EL (cell line): ENCODE data around the gene IL17RB.

ENCODE experiments used
- DNase-seq: peaks from one replicate; pipeline ENCODE4 v3.0.0-alpha.2; 2016

Gene IL17RB

GRCh38 chr3:53865732-53866499, 19.5 kb downstream of the IL17RB start:
- no peak for DNase-seq

- peak; percentile 42 for DNase-seq
These were observed 34.3 kb downstream of the IL17RB start for GRCh38 chr3:53880396-53881345.

- DNase-seq, result peak; percentile 85
These were observed 35.6 kb downstream of the IL17RB start, which contains the start of gene ACTR8 for GRCh38 chr3:53881691-53882593. TSS of gene ACTR8 (minus strand) at chr3:53882152. CDS start at chr3:53882101, 51 bp downstream.

GRCh38 chr3:53883008-53883407, 36.6 kb downstream of the IL17RB start:
- DNase-seq, result no peak

- DNase-seq, result no peak
These were observed 38.3 kb downstream of the IL17RB start for GRCh38 chr3:53884623-53885022.

- peak; percentile 6 for DNase-seq
These were observed 38.9 kb downstream of the IL17RB start for GRCh38 chr3:53885239-53885638.

- DNase-seq, result no peak
These were observed 41.1 kb downstream of the IL17RB start for GRCh38 chr3:53887446-53887845.

- DNase-seq, result no peak
These were observed 41.9 kb downstream of the IL17RB start for GRCh38 chr3:53888232-53888631.

- DNase-seq, result peak; percentile 28
These were observed 44.5 kb downstream of the IL17RB start for GRCh38 chr3:53890726-53891475.

- DNase-seq, result peak; percentile 99
These were observed 45.3 kb downstream of the IL17RB start, which contains the start of gene SELENOK for GRCh38 chr3:53891497-53892285. TSS of gene SELENOK (minus strand) at chr3:53891859.

- no peak for DNase-seq
These were observed 45.9 kb downstream of the IL17RB start for GRCh38 chr3:53892286-53892637.

- DNase-seq, result no peak
These were observed 53.4 kb downstream of the IL17RB start for GRCh38 chr3:53899750-53900149.

- DNase-seq, result no peak
These were observed 54.4 kb downstream of the IL17RB start for GRCh38 chr3:53900666-53901331.

GRCh38 chr3:53902067-53902466, 55.7 kb downstream of the IL17RB start:
- DNase-seq, result no peak

- no peak for DNase-seq
These were observed 56.3 kb downstream of the IL17RB start for GRCh38 chr3:53902711-53903110.

GRCh38 chr3:53913401-53913800, 67.0 kb downstream of the IL17RB start:
- no peak for DNase-seq
